ENCODE measurements around the gene DUS2.

DUS2 gene

DNA sequence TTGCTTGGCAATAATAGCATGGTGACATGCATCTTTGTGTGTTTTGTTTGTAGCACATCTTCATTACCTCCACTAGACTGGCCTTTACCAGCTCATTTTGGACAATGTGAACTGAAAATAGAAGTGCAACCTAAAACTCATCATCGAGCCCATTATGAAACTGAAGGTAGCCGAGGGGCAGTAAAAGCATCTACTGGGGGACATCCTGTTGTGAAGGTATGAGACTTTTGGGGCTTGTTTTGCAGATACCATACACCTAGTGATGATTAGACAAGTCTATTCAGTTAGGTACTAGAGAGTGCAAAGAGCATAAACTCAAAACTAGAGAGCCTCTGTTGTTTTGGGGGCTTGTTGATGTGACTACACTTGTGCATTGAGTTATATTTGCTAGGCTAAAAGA lies 103.3 kb downstream of the DUS2 start:
- no peak for DNase-seq (ENCODE audit: low read depth in 1 of 2, low spot score in 1 of 2)

DNA sequence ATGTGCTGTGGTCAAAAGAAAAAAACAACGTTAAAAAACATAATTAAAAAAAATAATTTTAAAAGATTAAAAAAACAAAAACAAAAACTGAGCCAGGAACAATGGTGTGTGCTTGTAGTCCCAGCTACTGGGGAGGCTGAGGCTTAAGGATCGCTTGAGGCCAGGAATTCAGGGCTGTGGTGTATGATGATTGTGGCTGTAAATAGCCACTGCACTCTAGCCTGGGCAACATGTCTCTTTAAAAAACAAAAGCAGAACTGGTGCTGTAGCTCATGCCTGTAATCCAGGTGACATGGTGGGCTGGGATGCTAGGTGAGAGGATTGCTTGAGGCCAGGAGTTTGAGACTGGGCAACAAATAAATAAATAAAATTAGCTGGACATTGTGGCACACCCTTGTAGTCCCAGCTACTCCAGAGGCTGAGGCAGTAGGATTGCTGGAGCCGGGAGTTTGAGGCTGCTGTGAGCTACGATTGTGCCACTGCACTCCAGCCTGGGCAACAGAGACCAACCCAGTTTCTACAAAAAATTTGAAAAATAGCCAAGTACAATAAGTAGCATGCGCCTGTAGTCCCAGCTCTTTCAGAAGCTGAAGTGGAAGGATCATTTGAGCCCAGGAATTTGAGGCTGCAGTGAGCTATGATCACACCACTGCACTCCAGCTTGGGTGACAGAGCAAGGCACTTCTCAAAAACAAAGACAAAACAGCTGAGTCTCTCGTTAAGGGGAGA lies 105.7 kb downstream of the DUS2 start:
- DNase-seq (ENCODE audit: low read depth in 1 of 2, low spot score in 1 of 2) = no peak

Measured in activated T-helper 1 cell treated with anti-CD3 and anti-CD28 coated beads, Interleukin-2, amount 50 U/mL, for 16 hours (primary cell).